ENCODE results near the gene TSEN34. TPM values are rescaled to one million over a fixed set of nuclear protein-coding genes. Genes with fewer than 3 reads are reported as not detected.
A peak's percentile ranks its signal among the peaks of the same experiment; 100 is the strongest.
"Not testable (repeated sequence)": the region's sequence is repeated elsewhere in the genome, so short reads cannot be mapped to it uniquely, and the experiment has no call there.

TSEN34 gene
- total RNA-seq, 1 donor from 2014 or later, result 22.6 TPM

DNA sequence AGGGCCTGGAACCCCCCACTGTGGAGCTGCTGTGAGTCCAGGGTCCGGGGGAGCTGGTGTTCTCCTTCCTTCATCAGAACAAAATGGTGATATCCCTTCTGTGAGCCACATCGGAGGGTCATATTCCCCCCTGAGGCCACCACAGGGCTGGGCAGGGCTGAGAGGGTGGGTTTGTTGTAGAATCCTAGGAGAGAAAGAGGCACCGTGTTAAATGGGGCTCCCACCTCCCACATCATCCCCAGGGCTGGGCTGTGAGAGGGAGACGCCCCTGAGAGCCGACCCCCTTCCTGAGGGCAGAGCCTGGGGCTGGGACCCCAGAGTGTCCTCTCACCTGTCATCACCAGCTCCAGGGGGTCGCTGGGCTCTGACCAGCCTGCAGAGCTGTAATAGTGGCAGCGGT lies 30.8 kb downstream of the TSEN34 start:
- intact Hi-C loops (cut with DNase I); DNase-seq (ENCODE audit: low spot score): not testable (repeated sequence)

DNA sequence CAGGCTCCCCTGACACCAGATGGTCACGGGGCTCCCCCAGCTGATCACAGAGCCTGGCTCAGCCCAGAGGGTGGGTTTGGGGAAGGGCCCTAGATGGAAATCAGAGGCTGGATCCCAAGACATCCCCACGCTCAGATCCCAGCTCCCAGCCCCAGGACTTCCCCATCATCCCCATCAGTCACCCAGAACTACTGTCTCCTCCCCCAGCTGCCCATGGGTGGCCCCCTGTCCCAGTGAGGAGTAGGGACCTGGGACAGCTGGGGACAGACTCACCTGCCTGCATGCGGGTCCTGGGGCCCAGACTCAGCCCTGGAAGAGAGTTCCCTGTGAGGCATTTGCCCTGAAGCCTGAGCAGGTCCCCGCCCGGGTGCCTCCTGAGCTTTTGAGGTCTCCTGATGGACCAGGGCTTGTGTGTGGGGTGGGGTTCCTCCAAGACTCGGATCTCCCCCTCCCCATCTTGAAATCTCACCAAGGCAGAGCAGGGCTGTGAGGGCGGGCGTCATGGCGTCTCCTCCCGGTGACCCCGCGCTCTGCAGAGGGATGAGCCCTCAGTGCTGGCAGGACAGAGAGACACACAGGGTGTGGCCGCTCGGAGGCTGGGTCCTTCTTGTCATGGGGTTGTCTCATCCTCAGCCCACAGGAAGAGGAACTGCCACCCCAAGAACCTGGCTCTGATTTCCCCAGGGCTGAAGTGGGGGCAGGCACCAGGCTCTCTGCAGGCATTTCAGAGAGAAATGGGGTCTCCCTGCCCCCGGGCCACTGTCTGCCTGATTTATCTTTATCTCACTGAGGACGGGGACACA lies 31.6 kb downstream of the TSEN34 start, which contains the start of gene LILRB3:
Gene LILRB3, minus strand, starts transcription at position 534 of the 803 bp plus-strand sequence. Its CDS starts 31 bp downstream, at position 503.
- DNase-seq (ENCODE audit: low spot score), result not testable (repeated sequence)

DNA sequence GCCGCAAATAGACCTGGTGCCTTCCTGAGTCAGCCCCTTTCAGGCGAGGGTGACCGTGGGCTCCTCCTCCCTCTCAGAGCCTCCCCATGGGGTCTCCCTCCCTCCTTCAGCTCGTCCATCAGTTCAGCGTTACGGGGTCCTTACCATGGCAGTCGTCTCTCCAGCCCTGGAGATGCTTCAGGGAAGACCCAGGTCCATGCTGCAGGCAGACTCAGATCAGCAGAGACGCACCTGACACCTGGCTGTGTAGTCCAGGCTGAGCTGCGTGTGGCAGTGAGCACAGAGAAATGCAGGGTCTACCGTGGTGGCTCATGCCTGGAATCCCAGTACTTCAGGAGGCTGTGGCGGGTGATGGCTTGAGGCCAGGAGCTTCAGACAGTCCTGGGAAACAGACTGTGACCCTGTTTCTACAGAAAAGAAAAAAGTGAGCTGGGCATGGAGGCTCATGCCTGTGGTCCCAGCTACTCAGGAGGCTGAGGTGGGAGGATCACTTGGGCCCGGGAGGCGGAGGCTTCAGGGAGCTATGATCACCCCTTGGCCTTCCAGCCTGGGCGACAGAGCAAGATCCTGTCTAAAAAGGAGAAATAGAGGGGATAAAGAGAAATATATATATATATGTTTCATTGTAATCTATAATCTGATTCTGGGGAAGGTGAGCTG lies 32.3 kb downstream of the TSEN34 start:
- DNase-seq (ENCODE audit: low spot score); intact Hi-C loops (cut with DNase I): not testable (repeated sequence)

More for the DNA sequence above, 31.6 kb downstream of the TSEN34 start, which contains the start of gene LILRB3:
- intact Hi-C loops (cut with DNase I), result not testable (repeated sequence)

- DNase-seq (ENCODE audit: low spot score); intact Hi-C loops (cut with DNase I): not testable (repeated sequence)
Measured at GRCh38 chr19:54223937-54224281, 32.8 kb downstream of the TSEN34 start.

- DNase-seq (ENCODE audit: low spot score); intact Hi-C loops (cut with DNase I): not testable (repeated sequence)
Measured at GRCh38 chr19:54224619-54225018, 33.5 kb downstream of the TSEN34 start.

GRCh38 chr19:54229146-54229545 lies 38.0 kb downstream of the TSEN34 start:
- intact Hi-C loops (cut with DNase I), result no loop called here
- DNase-seq (ENCODE audit: low spot score), result no peak

GRCh38 chr19:54230031-54230430 lies 38.9 kb downstream of the TSEN34 start:
- no peak for DNase-seq (ENCODE audit: low spot score)
- intact Hi-C loops (cut with DNase I), result no loop called here

DNA sequence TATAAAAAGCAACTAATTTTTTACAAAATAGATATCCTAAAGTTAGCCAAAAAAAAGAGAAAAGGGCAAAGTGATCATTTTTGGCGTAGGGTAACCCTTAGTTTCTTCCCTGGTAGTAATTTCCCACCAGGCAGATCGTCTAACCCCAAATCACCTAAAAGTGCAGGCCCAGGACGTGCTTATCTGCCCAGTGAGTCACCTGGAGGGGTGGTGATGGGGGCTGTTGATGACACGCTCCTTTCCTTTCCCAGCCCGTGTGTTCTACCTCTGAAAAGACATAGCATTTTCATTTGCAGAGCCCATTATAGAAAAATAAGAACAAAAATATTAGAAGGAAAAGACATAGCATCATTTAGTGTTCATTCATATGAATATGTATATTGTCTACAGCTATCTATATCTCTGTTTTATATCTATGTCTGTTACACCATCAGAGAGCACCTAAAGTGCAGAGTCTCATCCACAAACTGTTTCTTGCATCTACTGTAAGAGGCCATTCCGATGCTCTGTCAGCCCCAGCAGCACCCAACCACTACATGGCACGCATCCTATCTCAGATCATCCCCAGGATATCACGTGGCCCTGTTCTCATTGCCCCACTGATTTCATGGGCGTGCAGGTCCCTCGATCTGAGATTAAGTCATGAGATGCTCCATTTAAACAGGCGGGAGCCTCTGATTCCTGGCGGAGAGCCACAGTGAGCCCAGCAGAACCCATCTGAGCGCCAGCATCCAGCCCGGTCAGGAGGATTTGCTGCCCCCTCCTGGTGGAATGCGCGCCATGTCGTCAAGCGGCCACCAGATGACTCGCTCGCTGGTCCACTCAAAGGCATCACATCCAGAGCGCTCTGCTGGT lies 40.2 kb downstream of the TSEN34 start:
- intact Hi-C loops (cut with DNase I), result loop anchor here (1.0 kb wide), 1 partner anchor 63 kb away; no protein-coding TSS in a partner anchor

GRCh38 chr19:54233941-54234340 lies 42.8 kb downstream of the TSEN34 start:
- DNase-seq (ENCODE audit: low spot score), result no peak
- intact Hi-C loops (cut with DNase I), result no loop called here

More for the DNA sequence above, 40.2 kb downstream of the TSEN34 start:
- DNase-seq (ENCODE audit: low spot score), result peak; percentile 95

GRCh38 chr19:54239491-54240371 lies 48.6 kb downstream of the TSEN34 start:
- intact Hi-C loops (cut with DNase I), result not testable (repeated sequence)
- peak; percentile 60 for DNase-seq (ENCODE audit: low spot score)

GRCh38 chr19:54240372-54241336 lies 49.5 kb downstream of the TSEN34 start:
- DNase-seq (ENCODE audit: low spot score), result peak; percentile 71
- intact Hi-C loops (cut with DNase I), result not testable (repeated sequence)

DNA sequence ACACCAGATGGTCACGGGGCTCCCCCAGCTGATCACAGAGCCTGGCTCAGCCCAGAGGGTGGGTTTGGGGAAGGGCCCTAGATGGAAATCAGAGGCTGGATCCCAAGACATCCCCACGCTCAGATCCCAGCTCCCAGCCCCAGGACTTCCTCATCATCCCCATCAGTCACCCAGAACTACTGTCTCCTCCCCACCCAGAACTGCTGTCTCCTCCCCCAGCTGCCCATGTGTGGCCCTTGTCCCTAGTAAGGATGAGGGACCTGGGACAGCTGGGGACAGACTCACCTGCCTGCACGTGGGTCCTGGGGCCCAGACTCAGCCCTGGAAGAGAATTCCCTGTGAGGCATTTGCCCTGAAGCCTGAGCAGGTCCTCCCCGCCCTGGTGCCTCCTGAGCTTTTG lies 51.1 kb downstream of the TSEN34 start:
- intact Hi-C loops (cut with DNase I), result not testable (repeated sequence)

DNA sequence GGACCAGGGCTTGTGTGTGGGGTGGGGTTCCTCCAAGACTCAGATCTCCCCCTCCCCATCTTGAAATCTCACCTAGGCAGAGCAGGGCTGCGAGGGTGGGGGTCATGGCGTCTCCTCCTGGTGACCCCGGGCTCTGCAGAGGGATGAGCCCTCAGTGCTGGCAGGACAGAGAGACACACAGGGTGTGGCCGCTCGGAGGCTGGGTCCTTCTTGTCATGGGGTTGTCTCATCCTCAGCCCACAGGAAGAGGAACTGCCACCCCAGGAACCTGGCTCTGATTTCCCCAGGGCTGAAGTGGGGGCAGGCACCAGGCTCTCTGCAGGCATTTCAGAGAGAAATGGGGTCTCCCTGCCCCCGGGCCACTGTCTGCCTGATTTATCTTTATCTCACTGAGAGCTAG lies 51.5 kb downstream of the TSEN34 start, which contains the start of gene LILRA6:
Gene LILRA6, minus strand, starts transcription at position 145 of the 400 bp plus-strand sequence.
- peak; percentile 88 for DNase-seq (ENCODE audit: low spot score)

More for the DNA sequence above, 51.1 kb downstream of the TSEN34 start:
- DNase-seq (ENCODE audit: low spot score), result not testable (repeated sequence)

GRCh38 chr19:54243809-54244208 lies 52.7 kb downstream of the TSEN34 start:
- DNase-seq (ENCODE audit: low spot score); intact Hi-C loops (cut with DNase I): not testable (repeated sequence)

More for the DNA sequence above, 51.5 kb downstream of the TSEN34 start, which contains the start of gene LILRA6:
- intact Hi-C loops (cut with DNase I), result not testable (repeated sequence)

Measured in cardiac septum (tissue), 1 donor.